Pancreas (tissue), 10 donors: ENCODE results near the gene TSPAN4. TPM values are rescaled to one million over a fixed set of nuclear protein-coding genes. Genes with fewer than 3 reads are reported as not detected.

Experiments
- ATAC-seq, 4 donors: fragments of 200-7000 bp; cut with Tn5 transposase; one replicate each; pipeline versions ENCODE4 v1.8.0 to v1.9.1; 2020; ENCODE audit warnings: mild to moderate bottlenecking in 4 of 4, moderate library complexity in 4 of 4
- DNase-seq, 6 donors: peaks; one replicate each; pipeline ENCODE4 v3.0.0-alpha.2; 2020
- FAIRE-seq: peaks from 2 replicates; lab custom pipeline; 2012; peaks lifted over from hg19 to GRCh38; lab: Jason Lieb, UNC
- H3K27ac ChIP-seq, 4 donors: fragments of 200-600 bp; sonication (generic); 1 replicate in 3 of 4; 2 replicates in 1 of 4; pipeline versions ENCODE4 v1.5.0 to v1.8.0; 2020
- H3K27me3 ChIP-seq, 4 donors: fragments of 200-600 bp; one replicate each; pipeline ENCODE4 v1.8.0; 2021
- H3K36me3 ChIP-seq, 3 donors: fragments of 200-600 bp; sonication (generic) in 1 of 3; one replicate each; pipeline versions ENCODE4 v1.5.0 to v1.8.0; 2020 to 2021
- H3K4me1 ChIP-seq, 3 donors: fragments of 200-600 bp; one replicate each; pipeline ENCODE4 v1.8.0; 2021
- H3K4me3 ChIP-seq, 4 donors: fragments of 200-600 bp; sonication (generic) in 2 of 4; one replicate each; pipeline versions ENCODE4 v1.5.0 to v1.8.0; 2020 to 2021
- H3K9me3 ChIP-seq, 4 donors: fragments of 200-600 bp; one replicate each; pipeline ENCODE4 v1.8.0; 2021
- WGBS, 2 donors: extraction: QIAGEN DNeasy Blood & Tissue Kit; methylation state at CpG; one replicate each; pipeline ENCODE4 v1.1.7; 2013; 5-methylcytosine and 5-hydroxymethylcytosine counted together
- intact Hi-C, 3 donors: fragments of 100-400 bp; cut with DNase I; formaldehyde crosslinking; loops; one replicate each; pipeline versions ENCODE4 v1.11.1 to v1.14.2; 2022
- polyA plus RNA-seq, 2 donors: library from polyadenylated mRNA; stranded (reverse); fragments of 200-250 nt; gene quantifications; one replicate each; pipeline ENCODE4 v1.2.3, GENCODE V29; 2013
- total RNA-seq, 6 donors: library from RNA; stranded (reverse); fragmentation: NEBNext Ultra II Directional in 4 of 6; extraction: Animal tissue kit (Norgen Biotek cat#: 25700) in 4 of 6; gene quantifications; one replicate each; pipeline versions ENCODE4 v1.2.1 to v1.2.4, GENCODE V29; 2021 to 2023
- TF ChIP-seq, protein P1 (sequence below), 4 donors: fragments of 200-600 bp; sonication (generic) in 3 of 4; IDR thresholded peaks; one replicate each; pipeline versions ENCODE4 v1.5.0 to v1.8.0; 2021; ENCODE audit warnings: antibody characterized with exemption in 4 of 4
- donor health status: healthy with polysubstance abuse.
- donor health status: DM: no; HTN: no; CAD: no; lungs with moderate emphysema.
- donor health status: DM: no; HTN: no; CAD: no.
- donor health status: control.
- donor health status: control.
- donor health status: Bipolar disorder and iron deficiency.
- donor health status: DM: yes; HTN: yes; CAD: no.
- donor health status: DM: no; HTN: no; CAD: no.
- donor health status: DM: no; HTN: no; CAD: no.
- donor health status: DM: yes; HTN: yes; CAD: no.

The TSPAN4 gene
- total and polyA plus RNA-seq, 8 donors, result 15.3 to 67.2 (median 20.3) TPM

DNA sequence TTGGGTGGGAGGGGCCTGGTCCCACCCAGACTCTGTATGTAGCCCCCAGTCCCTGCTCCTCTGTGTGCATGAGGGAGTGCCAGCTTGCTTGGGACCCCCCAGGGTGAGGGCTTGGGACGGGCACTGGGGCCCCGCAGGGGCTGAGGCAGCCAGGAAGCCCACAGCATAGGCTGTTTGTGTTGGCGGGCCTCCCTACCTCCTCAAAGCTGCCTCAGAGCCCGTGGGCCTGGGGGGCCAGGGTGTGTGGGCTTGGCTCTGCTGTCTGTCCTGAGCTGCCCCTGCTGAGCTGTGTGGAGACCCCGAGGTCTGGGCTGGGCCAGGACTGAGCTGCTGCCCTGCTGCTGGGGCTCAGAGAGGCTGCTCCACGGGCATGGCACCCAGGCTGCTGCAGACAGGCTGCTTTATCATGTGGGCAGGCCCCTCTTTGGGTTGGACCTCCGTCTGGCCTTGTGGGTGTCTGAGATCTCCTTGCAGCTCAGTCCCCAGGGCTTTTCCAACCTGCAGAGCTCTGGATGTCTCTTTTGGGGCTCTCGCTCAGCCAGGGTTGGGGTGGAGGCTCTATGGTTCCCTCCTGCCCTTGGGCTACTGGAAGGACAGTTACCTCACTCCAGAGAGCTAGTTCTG lies 3.3 kb downstream of the TSPAN4 start:
- peaks cover 4 to 31% (median 30%) of the 10 kb centered on the region in 3 donors for H3K4me1 ChIP-seq
- intact Hi-C loops, result loop anchor here in 2 of 3 donors (2.0 to 5.0 kb wide), 2 partner anchors 205 to 206 kb away; no protein-coding TSS in a partner anchor
- H3K4me3 ChIP-seq, result no peak overlapping the region
- no peaks in the 10 kb centered on the region for H3K27me3 ChIP-seq
- H3K36me3 ChIP-seq, result no peaks in the 10 kb centered on the region
- ATAC-seq (no peak), FAIRE-seq (no peak), DNase-seq (peak in 1 of 6 donors; percentile 30)
- TF ChIP-seq, protein P1, sequence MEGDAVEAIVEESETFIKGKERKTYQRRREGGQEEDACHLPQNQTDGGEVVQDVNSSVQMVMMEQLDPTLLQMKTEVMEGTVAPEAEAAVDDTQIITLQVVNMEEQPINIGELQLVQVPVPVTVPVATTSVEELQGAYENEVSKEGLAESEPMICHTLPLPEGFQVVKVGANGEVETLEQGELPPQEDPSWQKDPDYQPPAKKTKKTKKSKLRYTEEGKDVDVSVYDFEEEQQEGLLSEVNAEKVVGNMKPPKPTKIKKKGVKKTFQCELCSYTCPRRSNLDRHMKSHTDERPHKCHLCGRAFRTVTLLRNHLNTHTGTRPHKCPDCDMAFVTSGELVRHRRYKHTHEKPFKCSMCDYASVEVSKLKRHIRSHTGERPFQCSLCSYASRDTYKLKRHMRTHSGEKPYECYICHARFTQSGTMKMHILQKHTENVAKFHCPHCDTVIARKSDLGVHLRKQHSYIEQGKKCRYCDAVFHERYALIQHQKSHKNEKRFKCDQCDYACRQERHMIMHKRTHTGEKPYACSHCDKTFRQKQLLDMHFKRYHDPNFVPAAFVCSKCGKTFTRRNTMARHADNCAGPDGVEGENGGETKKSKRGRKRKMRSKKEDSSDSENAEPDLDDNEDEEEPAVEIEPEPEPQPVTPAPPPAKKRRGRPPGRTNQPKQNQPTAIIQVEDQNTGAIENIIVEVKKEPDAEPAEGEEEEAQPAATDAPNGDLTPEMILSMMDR (IDR thresholded peaks at IDR 0.05), result no peak
- peak overlapping the region in 1 of 4 donors; percentile 83 for H3K27ac ChIP-seq
- no peaks in the 10 kb centered on the region for H3K9me3 ChIP-seq
- 62 to 70% methylated on average over 8 of the region's 8 CpGs for WGBS, 2 donors

DNA sequence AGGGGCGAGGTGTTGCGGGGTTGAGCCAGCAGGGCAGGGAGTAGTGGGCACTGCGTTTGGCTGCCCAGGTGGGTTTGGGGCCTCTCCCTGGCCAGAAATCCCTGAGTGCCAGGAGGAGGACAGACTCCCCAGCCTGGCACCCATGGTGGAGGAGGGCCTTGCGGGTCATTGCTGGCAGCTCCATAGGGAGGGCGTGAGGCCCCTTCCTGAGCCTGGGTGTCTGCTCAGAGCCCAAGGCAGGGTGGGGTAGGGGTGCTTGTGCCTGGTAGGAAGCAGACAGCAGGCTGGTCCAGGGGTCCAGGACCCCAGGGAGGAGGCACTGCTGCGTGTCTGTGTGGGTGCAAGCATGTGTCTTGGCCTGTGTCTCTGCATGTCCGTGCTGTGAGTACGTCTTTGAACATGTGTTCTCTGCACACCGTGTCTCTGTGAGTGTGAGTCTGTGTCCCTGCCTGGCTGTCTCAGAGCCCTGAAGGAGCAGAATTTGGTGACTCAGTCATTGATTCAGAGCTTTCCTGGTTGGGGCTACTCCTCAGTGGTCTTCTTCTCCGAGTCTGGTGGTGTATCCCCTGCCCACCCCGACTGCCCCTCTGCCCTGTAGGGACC lies 3.9 kb downstream of the TSPAN4 start:
- no peaks in the 10 kb centered on the region for H3K27me3 ChIP-seq
- peaks cover 4 to 26% (median 26%) of the 10 kb centered on the region in 3 donors for H3K4me1 ChIP-seq
- no peaks in the 10 kb centered on the region for H3K9me3 ChIP-seq
- no peak overlapping the region for H3K27ac ChIP-seq
- H3K36me3 ChIP-seq, result no peaks in the 10 kb centered on the region
- no peak overlapping the region for H3K4me3 ChIP-seq
- FAIRE-seq (no peak), ATAC-seq (no peak), DNase-seq (no peak)
- intact Hi-C loops, result loop anchor here in 2 of 3 donors (2.0 to 5.0 kb wide), 2 partner anchors 204 to 206 kb away; no protein-coding TSS in a partner anchor
- 79 to 81% methylated on average over 11 of the region's 11 CpGs for WGBS, 2 donors
- TF ChIP-seq, protein P1 (IDR thresholded peaks at IDR 0.05), result no peak

DNA sequence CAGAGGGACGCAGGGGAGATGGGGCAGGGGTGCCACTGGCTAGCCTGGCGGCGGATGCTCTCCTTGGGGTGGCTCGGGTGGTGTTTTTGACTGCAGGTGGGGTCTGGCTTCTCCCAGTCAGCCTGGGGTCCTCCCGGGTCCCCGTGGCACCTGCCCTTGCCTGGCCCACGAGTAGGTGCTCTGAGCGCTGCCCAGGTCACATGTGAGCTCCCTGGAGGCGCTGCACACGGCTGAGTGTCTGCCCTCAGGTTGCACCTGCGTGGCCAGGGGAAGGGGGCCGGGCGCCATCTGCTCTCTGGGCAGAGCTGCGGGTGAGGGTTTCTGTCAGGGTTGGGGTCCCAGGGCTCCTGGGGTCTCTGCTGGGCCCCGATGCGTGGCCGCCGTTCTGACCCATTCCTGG lies 5.2 kb downstream of the TSPAN4 start:
- Histone ChIP-seq H3K27me3 (no peaks in the 10 kb centered on the region), H3K4me1 (peaks cover 4 to 26% (median 26%) of the 10 kb centered on the region in 3 donors), H3K4me3 (no peak overlapping the region), H3K36me3 (no peaks in the 10 kb centered on the region), H3K27ac (no peak overlapping the region), H3K9me3 (no peaks in the 10 kb centered on the region)
- TF ChIP-seq, protein P1 (IDR thresholded peaks at IDR 0.05), result no peak
- ATAC-seq (no peak), DNase-seq (no peak), FAIRE-seq (no peak)
- intact Hi-C loops, result loop anchor here in 2 of 3 donors (2.0 to 5.0 kb wide), 2 partner anchors 203 to 204 kb away; no protein-coding TSS in a partner anchor
- WGBS, 2 donors, result 67 to 70% methylated on average over 10 to 18 of the region's 18 CpGs

DNA sequence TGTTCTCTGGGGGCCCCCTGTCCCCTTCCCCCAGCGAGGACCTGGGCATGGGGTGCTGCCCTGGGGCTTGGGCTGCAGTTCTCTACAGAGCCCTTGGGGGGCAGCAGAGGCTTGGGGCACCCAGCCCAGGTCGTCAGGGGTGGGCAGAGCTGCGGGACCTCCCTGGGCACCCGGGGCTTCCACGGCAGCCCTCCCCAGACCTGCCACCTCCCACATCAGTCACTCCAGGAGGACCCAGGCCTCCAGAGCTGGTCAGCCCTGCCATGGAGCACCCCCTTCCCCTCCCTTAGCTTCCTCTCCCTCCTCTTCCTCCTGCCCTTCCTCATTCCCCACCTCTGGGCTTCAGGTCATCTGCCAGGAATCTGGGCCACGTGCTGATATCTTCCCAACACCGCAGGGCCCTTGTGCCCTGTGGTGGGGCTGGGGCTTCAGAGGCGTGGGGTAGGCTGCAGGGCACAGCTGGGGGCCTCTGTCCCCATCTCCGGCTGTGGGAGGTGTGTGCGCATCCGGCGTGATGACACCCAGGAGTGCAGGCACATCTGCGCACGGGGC lies 5.8 kb downstream of the TSPAN4 start:
- TF ChIP-seq, protein P1 (IDR thresholded peaks at IDR 0.05), result peak; percentile 86 to 95 (median 92)
- DNase-seq (peak in 3 of 6 donors; percentile 61 to 83 (median 73)), FAIRE-seq (no peak), ATAC-seq (peak; percentile 19 to 56 (median 54))
- H3K4me3 ChIP-seq, result no peak overlapping the region
- peaks cover 4 to 26% (median 25%) of the 10 kb centered on the region in 3 donors for H3K4me1 ChIP-seq
- H3K27me3 ChIP-seq, result no peaks in the 10 kb centered on the region
- H3K36me3 ChIP-seq, result no peaks in the 10 kb centered on the region
- WGBS, 2 donors, result 32 to 42% methylated on average over 12 to 14 of the region's 14 CpGs
- H3K9me3 ChIP-seq, result no peaks in the 10 kb centered on the region
- intact Hi-C loops, result loop anchor here in 1 of 3 donors (5.0 kb wide), 1 partner anchor 204 kb away; no protein-coding TSS in a partner anchor
- no peak overlapping the region for H3K27ac ChIP-seq
